Activated CD4-positive, alpha-beta T cell treated with anti-CD3 and anti-CD28 coated beads for 4 hours (primary cell): ENCODE results near the gene PRKN.

Experiments used
- DNase-seq, 2 donors: peaks; one replicate each; pipeline ENCODE4 v3.0.0-alpha.2; 2020

Gene PRKN

GRCh38 chr6:161744211-161745067 is 983.1 kb downstream of the PRKN start:
- no peak for DNase-seq

DNA sequence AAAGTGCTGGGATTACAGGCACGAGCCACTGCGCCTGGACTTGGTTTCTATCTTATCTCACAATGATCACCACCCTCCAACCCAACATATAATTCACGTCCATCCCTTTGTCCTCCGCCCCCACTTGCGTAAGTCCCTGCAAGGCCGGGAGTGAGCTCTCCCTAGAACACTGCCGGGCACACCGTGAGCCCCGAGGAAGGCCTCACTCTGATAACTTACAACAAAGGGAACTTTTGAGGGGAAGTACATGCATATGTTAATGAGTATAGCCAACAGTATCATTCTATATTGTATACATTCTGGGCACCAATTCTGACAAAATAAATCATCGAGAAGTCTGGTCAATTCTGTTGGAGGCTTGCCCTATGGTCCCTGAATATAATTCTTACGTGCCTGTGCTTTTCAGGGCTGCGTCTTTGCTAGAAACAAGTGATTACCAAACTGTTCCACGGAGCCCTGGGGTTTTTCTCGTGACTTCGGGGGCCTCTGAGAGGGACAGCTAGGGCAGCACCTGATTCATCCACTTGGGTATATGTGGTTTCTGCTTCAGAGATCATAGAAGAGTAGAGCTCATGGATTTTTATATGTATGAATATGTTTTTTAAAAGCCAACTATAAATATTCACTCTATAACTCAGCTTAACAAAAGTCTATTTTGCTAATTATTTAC is 983.9 kb downstream of the PRKN start:
- DNase-seq: no peak

- no peak for DNase-seq
These were observed 987.1 kb downstream of the PRKN start for GRCh38 chr6:161740486-161740885.

DNA sequence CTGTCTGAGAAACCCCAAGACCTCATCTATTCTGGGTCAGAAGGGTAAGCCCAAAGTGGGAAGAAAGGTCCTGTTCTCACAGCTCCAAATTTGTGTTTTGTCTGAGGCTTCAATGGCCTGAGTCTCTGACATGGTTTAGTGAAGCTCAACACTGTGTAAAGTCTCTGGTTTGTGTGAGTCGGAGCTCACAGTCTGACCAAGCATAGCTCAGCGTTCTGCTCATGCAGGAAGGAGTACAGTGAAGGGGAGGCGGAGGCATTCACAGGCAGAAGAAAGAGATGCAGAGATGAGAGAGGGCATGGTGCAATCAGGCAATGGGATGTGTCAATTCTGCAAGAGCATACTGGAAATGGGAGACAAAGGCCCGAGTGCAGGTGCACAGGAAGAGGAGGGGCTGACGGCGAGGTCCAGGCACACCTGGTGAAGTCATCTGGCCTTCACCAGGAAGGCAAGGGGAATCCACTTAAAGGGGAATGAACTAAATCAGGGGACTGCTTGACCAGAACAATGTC is 990.7 kb downstream of the PRKN start:
- no peak for DNase-seq

GRCh38 chr6:161736326-161736725 is 991.2 kb downstream of the PRKN start:
- no peak for DNase-seq

DNA sequence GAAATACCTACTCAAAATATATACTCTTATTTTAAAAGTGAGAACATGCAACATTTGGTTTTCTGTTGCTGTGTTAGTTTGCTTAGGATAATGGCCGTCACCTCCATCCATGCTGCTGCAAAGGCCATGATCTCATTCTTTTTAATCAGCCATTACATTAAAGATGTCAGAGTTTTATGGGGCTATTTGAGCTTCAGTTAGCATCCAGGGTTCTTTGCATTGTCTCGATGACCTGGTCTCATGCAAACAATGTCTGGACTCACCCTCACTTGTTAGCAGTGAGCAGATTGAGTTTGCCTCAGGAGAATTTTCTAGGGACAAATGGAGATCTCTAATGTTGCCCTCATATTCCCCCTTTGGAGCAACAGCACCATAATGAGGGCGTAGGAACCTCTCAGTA is 995.0 kb downstream of the PRKN start:
- DNase-seq: no peak

DNA sequence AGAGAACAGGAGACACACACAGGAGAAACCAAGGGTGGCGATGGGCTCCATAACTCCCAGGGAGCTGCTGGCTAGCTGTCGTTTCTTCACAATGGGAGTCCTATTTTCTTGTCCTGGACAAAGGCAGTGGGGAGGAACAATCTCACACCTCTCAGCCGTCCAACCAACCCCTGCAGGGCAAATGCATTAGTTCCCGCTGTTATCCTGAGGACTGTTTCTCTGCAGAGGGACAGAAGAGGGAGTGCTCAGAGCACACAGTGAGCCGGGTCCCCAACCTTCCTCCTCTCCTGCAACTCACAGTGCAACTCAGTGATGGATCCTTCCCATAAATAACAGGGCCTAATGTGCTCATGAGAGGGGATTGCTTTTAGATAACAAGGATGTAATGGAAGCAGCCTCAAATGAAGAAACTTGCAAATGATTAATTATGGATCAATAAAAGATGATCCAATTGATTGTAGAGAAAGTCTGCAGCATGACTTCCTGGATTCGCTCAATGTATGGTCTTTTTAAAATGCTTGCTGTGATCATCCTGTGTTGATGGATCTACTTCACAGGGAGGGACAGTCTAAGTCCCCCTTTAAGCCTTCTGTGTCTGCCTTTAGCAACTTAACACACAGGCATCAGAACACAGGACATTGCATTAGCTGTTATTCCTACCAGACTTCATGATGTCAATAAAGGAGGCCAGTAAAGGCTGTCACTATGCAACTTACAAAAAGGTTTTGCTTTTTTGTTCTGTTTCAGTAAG is 1000.3 kb downstream of the PRKN start:
- no peak for DNase-seq

- no peak for DNase-seq
These were observed 1005.2 kb downstream of the PRKN start for GRCh38 chr6:161722394-161722793.

- DNase-seq: no peak
These were observed 1006.1 kb downstream of the PRKN start for GRCh38 chr6:161721511-161721910.

GRCh38 chr6:161716176-161716575 is 1011.4 kb downstream of the PRKN start:
- no peak for DNase-seq

DNA sequence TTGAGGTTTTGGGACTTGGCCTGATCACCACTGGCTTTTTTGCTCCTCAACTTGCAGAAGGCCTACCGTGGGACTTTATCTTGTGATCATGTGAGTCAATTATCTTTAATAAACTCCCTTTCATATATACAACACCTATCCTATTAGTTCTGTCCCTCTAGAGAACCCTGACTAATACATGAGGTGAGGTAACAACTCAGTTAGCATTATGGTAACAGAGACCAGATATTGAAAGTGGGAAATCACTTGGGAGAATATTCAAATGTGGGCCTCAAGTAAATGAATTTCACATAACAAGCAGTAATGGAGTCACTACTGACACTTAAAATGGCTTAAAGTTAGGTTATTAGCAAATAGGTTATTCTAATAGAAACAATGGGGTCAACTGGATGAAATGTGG is 1015.6 kb downstream of the PRKN start:
- DNase-seq: no peak

DNA sequence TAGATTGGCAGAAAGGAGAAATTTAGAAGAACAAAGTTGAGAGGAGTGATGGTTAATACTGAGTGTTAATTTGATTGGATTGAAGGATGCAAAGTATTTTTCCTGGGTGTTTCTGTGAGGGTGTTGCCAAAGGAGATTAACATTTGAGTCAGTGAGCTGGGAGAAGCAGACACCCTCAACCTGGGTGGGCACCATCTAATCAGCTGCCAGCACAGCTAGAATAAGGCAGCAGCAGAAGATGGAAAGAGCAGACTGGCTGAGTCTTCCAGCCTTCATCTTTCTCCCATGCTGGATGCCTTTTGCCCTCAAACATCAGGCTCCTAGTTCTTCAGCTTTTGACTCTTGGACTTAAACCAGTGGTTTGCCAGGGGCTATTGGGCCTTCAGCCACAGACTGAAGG is 1016.1 kb downstream of the PRKN start:
- DNase-seq: no peak

DNA sequence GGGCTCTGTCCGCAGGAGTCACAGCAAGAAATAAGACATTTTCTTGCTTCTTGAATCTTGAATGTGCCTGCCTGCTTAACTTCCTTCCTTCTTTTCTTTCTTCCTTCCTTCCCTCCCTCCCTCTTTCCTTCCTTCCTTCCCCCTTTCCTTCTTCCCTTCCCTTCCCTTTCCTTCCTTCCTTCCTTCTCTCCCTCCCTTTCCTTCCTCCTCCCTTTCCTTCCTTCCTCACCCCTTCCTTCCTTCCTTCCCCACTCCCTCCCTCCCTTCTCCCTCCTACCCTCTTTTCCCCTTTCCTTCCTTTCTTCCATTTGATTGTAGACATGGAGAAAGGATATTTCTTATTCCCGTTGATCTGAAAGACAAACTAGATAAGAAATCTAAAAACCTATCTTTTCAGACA is 1016.9 kb downstream of the PRKN start:
- DNase-seq: no peak

DNA sequence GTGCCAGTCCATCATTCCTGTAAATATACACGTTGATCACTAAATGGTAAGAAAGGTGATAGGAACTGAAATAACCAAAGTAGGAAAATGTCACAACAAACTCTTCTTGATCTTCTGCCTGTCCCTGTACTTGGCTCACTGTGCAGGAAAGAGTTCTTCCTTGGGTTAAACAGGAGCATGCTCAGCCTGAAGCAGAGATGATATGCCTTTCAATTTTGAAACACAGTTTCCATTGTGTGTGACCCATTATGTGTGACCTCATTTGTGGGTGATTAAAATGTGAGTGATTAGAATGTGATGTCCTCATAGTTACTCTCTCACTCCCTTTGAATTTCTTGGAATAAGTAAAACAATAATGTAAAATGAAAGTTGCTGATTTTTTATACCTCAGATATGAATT is 1026.5 kb downstream of the PRKN start:
- no peak for DNase-seq

DNA sequence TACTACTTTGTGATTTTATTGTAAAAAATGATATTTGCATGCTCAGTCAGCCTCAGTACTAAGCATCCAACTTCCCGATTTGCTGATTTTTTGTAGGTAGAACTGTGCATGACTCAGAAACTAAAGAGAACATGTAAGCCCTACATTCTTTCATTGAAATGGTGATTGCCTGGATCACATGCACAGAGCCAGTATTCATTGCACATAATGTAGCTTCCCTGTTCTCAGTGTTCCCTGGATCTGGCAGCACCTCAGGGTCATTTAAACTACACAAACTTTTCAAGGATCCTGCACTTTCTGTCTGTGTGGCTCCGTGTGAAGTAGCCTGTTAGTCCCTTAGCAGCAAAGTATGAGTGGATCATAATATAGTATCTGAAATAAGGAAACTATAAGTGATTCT is 1030.8 kb downstream of the PRKN start:
- DNase-seq: no peak

GRCh38 chr6:161694995-161695394 is 1032.6 kb downstream of the PRKN start:
- no peak for DNase-seq

- no peak for DNase-seq
These were observed 1040.9 kb downstream of the PRKN start for GRCh38 chr6:161686655-161687054.

DNA sequence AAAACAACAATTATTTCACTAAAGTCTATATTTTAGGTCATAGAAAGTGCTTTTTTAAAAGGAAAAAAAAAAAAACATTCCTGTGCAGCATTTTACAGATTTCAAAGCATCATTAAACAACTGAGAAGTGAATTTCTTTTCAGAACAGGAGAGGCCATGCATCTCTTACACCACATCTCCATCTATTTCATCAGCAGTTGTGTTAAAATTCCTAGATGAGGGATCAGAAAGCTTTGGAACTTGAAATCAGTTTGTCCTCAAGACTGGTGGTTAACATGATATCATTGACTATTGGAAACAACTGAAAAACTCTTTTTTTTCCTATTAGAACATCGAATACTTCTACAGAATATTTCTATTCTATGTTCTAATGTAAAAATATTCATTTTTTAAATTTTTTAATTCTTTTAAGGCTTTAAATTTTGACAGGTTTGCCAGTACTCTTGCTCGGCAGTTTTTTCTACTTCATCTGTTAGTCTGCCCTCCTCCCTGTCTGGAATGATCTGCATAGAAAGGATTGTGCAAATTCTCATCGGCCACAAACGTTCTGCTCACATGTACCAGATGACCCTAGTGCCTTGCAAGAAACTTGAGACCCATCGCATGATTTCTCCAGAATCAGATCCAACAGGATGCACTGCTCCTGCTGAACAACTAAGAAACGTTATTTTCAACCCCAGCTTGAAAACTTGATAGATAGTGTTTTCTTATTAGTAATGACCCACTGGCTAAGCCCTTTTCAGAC is 1042.7 kb downstream of the PRKN start:
- no peak for DNase-seq

DNA sequence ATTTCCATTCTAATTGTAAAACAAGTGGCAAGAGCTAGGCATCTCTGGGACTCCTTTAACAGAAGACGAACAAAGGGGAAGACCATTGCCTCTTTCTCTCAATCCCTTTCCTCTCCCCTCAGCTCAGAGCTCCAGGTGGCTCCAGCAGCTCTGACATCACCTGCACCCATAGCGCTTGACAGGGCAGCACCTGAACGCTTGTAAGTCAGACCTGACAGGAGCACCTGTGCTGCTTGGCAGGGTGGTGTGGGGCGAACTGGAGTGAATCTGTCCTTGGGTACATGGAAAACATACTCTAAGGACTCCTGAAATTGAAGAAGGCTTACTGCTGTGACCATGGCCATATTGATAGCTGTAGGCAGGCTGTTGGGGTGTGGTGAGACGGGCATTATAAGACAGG is 1044.2 kb downstream of the PRKN start:
- no peak for DNase-seq

GRCh38 chr6:161682982-161683381 is 1044.6 kb downstream of the PRKN start:
- no peak for DNase-seq

- DNase-seq: no peak
These were observed 1047.5 kb downstream of the PRKN start for GRCh38 chr6:161679980-161680538.

DNA sequence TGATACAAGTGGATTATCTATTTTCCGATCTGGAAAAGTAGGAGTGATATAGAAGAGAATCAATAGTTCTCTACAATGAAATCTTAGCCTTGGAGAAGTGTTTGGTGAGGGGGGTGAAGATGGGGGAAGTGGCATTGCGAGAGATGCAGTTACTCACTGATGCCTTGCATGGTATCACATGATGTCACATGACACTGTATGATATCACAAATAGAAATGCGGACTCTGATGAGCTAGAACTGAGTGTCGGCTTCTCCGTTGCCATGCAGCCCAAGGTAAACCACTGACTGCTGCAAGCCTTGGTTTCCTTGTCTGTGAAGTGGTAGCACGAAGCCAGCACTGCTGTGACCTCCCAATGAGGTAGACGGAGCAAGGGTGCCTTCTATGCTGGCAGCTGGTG is 1050.4 kb downstream of the PRKN start:
- DNase-seq: no peak

DNA sequence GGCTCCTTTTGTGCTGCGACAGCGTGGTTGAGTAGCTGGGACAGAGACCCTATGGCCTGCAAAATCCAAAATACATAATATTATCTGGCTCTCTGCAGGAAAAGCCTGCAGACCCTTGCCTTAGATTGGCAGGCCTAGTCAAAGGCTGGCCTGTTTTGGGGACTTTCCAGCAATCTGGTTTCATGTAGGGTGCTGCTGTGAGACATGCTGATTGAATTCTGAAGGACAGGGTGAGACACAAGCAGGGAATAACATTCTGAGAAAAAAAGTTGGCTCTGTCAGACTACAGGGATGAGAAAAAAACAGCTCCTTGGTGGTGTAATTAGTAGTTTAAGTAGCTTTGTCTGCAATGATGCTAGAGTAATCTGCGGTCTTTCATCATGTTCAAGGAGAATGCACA is 1051.0 kb downstream of the PRKN start:
- no peak for DNase-seq
